ENCODE data around the gene APH1A. TPM values are rescaled to one million over a fixed set of nuclear protein-coding genes. Genes with fewer than 3 reads are reported as not detected.
A peak's percentile ranks its signal among the peaks of the same experiment; 100 is the strongest.
"Not testable (repeated sequence)": the region's sequence is repeated elsewhere in the genome, so short reads cannot be mapped to it uniquely, and the experiment has no call there.

APH1A gene
- polyA plus RNA-seq, 3 donors: 81.4 to 126 (median 106) TPM

GRCh38 chr1:150236614-150237100, 32.2 kb downstream of the APH1A start:
- WGBS, 3 donors: 27 to 31% (median 29%) methylated on average over 10 of the region's 10 CpGs
- H3K27ac ChIP-seq (ENCODE audit: low read depth, low read length): no peak overlapping the region

DNA sequence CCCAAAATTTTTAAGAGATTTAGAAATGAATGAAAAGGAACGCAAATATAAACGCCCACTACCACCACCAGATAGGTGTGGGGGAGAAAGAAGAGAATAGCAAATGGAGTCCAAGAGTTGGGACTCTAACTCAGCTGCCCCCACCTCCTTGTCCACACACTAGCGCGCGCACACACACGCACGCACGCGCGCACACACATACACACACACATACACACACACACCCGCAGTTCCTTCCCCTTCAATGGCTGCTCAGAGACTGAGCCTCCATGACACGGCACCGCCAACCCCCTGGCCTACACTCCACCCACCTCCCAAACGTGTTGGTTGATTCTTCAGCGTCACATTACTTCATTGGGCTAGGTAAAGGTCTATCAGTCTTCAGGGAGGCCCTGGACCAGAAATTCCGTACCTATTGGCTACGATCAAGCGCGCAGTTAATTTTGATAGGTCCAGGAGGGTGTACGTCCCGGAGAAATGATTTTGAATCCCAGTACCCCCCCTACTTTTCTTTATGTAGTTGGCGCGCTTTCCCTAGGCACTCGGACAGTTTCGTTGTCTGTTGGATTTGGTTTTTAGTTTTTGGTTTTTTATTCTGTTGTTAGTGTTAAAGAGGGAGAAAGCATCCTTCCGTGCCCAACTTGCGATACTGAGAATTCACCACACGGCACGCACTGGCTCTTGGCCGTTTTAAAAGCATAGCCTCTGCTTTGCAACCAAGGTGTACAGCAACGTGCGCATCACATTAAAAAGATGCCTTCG, 32.8 kb downstream of the APH1A start, which contains the start of gene ANP32E:
Gene ANP32E (minus strand): TSS at position 261 of the 762 bp plus-strand sequence. CDS start 326 bp downstream, outside the sequence.
- 0 to 1% (median 0%) methylated on average over 33 of the region's 33 CpGs for WGBS, 3 donors
- H3K27ac ChIP-seq (ENCODE audit: low read depth, low read length): peak within 1 kb of the TSS; percentile 88

DNA sequence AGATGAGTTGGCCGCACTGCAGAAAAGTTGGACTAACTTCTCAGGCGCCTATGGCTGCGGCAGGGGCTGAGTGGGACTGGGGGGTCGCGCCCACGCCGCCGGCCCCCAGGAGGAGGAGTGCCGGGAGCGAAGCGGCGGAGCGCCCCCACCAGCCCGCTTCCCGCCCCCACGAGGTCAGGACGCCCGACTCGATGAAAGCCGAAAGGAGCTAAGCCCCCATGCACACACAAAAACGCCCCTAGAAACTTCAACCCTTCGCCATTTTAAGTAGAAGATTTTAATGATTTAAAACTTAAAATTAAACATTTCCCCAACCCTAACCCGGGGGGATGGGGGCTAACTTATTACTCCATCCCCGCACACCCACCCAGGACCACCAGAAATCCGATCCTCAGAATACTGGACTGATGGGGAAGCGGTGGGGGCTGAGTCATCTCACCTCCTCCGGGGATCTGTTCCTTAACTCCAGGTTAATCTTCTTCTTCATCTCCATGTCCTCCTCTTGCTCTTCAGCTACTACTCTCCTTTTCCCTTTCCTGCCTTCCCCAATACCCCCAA, 33.4 kb downstream of the APH1A start:
- H3K27ac ChIP-seq (ENCODE audit: low read depth, low read length): peak overlapping the region; percentile 88
- WGBS, 3 donors: 0 to 1% (median 0%) methylated on average over 24 to 27 of the region's 27 CpGs

DNA sequence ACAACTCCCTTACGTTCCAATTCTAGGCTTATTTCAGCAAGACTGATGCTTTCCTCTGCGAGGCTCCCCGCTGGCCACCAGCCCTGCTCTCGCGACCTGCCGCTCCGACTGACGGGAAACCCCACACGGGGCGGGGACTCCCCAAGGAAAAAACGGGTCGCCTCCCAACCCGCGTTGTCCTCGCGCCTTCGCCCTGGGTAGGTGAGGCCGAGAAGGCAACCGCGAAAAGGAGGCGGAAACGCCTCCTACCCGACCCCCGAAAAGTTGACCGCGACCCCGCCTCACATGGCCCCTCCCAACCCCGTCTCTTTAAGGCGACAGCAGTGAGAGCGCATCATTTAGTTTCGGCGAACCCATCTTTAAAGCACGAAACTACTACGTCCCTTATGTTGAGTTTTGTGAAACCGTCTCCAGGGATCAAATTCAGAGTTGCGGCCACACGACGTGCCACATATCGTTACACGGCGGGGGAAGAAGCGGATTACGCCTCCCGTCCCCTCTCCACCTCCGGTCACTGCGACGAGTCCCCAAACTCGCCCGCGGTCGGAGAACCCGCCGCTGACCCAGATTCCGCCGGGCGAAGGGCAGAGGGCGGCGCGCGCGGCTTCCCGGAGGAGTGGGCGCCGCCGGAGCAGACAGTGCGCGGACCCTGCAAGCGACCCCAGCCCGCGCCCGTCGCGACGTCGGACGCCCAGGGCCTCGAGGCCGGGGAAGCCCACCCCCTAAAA, 34.1 kb downstream of the APH1A start:
- 0 to 1% (median 0%) methylated on average over 73 to 78 of the region's 78 CpGs for WGBS, 3 donors
- H3K27ac ChIP-seq (ENCODE audit: low read depth, low read length): peak overlapping the region; percentile 88

GRCh38 chr1:150234309-150234565, 34.6 kb downstream of the APH1A start:
- 0 to 1% (median 1%) methylated on average over 9 of the region's 9 CpGs for WGBS, 3 donors
- peak overlapping the region; percentile 88 for H3K27ac ChIP-seq (ENCODE audit: low read depth, low read length)

DNA sequence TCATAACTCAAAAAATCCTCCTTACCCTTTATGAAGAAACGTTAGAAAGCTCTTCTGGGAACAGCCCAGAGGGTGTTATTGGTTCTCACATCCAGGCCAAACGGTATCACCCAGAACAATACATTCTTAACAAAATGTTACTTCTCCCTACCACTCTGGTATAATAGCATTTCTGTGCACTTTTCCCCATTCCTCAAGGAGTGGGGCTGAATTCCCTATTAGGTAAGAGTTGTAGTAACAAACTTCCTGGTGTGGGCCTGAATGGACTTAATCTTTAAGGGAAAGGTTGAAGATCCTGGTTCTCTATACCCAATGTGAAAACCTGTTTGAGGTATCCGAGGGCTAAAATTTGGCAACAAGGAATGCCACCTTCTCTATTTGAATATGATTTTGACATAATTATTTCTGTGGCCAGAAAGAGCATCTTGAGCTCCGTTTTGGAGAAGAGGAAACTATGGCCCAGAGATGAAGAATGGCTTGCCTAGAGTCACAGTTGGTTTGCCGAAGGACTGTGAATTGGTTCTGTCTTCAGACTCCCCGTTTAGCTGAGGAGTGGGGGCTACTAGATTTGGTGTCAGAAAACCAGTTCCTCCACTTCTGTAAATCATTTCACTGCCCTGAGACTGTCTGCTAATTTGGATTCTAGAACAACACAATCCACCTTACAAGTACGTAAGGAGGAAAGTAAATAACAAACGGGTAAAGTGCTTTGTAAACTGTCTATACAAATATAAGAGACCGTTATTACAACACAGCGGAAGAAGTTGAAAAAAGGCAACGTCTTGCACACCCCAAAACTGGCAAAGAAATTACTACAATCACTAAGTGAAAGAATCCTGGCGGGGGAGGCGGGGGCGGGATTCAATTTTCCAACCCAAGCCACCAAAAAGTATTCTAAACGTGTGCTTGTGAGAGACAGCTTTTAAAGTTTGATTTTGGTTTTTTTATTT, 35.2 kb downstream of the APH1A start:
- no peak overlapping the region for H3K27ac ChIP-seq (ENCODE audit: low read depth, low read length)
- 10 to 13% (median 10%) methylated on average over 15 of the region's 15 CpGs for WGBS, 3 donors

GRCh38 chr1:150232921-150233320, 35.9 kb downstream of the APH1A start:
- 88 to 92% (median 91%) methylated on average over 10 of the region's 10 CpGs for WGBS, 3 donors
- H3K27ac ChIP-seq (ENCODE audit: low read depth, low read length): not testable (repeated sequence)

DNA sequence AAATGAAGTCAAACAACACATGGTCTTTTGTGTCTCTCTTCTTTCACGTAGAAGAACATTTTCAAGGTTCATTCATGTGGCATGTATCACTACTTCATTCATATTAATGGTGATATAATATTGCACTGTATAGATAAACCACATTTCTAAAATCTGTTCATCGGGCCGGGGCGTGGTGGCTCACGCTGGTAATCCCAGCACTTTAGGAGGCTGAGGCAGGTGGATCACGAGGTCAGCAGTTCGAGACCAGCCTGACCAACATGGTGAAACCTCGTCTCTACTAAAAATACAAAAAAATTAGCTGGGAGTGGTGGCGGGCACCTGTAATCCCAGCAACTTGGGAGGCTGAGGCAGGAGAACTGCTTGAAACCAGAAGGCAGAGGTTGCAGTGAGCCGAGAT, 40.6 kb downstream of the APH1A start:
- WGBS, 3 donors: 96 to 97% (median 96%) methylated on average over 10 of the region's 10 CpGs
- H3K27ac ChIP-seq (ENCODE audit: low read depth, low read length): not testable (repeated sequence)

DNA sequence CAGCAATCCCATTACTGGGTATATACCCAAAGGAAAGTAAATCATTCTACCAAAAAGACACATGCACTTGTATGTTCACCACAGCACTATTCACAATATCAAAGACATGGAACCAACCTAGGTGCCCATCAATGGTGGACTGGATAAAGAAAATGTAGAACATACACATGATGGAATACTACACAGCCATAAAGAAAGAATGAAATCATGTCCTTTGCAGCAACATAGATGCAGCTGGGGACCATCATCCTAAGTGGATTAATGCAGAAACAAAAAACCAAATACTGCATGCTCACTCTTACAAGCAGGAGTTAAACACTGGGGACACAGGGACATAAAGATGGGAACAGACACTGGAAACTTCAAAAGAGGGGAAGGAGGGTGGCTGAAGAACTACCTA, 41.6 kb downstream of the APH1A start:
- H3K27ac ChIP-seq (ENCODE audit: low read depth, low read length): no peak overlapping the region

DNA sequence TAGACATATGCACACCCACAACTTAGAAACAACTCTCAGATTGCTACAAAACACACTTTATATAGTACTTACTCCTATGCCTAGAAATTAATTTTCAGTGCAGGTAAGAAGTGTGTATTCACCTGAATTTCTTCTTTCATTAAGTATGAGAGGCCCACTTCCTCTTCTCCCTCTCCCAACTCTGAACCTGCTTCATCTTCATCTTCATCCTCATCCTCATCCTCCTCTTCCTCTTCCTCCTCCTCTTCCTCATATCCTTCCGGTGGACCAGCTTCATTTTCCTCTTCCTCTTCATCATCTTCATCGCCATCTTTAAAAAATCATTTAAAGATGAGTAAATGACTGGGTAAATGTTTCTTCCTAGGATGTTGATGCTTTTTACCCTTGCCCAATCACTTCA, 42.3 kb downstream of the APH1A start:
- WGBS, 3 donors: 82 to 88% (median 86%) methylated on average over 2 of the region's 2 CpGs
- no peak overlapping the region for H3K27ac ChIP-seq (ENCODE audit: low read depth, low read length)

- 86 to 100% (median 87%) methylated on average over 1 of the region's 1 CpG for WGBS, 3 donors
- no peak overlapping the region for H3K27ac ChIP-seq (ENCODE audit: low read depth, low read length)
These were observed 43.3 kb downstream of the APH1A start for GRCh38 chr1:150225546-150225945.

DNA sequence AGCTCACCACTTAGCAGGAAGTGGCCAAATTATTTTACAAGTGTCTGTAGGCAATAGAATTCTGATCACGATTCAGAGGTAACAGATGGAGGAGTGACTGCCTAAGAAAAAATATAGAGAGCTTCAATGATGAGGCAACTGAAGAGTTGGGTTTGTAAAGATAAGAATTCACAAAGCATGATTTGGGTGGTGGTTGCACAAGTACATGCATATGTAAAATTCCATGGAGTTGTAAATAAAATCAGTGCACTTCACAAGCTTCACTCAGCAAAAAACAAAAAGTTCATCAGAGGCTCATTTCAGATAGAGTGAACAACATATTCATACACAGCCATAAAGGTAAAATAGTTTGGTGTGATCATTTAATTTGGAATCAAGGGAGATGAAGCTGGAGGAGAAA, 43.8 kb downstream of the APH1A start:
- no peak overlapping the region for H3K27ac ChIP-seq (ENCODE audit: low read depth, low read length)
- 80 to 94% (median 85%) methylated on average over 1 of the region's 1 CpG for WGBS, 3 donors

GRCh38 chr1:150221552-150221951, 47.3 kb downstream of the APH1A start:
- H3K27ac ChIP-seq (ENCODE audit: low read depth, low read length): no peak overlapping the region
- WGBS, 3 donors: 95 to 98% (median 95%) methylated on average over 2 of the region's 2 CpGs

- 91 to 95% (median 94%) methylated on average over 6 of the region's 6 CpGs for WGBS, 3 donors
- H3K27ac ChIP-seq (ENCODE audit: low read depth, low read length): not testable (repeated sequence)
These were observed 53.0 kb downstream of the APH1A start for GRCh38 chr1:150215855-150216254.

Other genes with a start within 250 kb of the APH1A start
- gene VPS45, start 201.2 kb downstream of the APH1A start, polyA plus RNA-seq: 10 to 100 TPM in 2 of 3 donors, 1 to 10 TPM in 1; 9.6 to 22.4 (median 21.3) TPM
- gene PLEKHO1, start 119.1 kb downstream of the APH1A start, polyA plus RNA-seq: 10 to 100 TPM in 2 of 3 donors, 1 to 10 TPM in 1; 4.1 to 39.6 (median 29.4) TPM
- gene ANP32E, start 32.9 kb downstream of the APH1A start, polyA plus RNA-seq: 10 to 100 TPM in 2 of 3 donors, 1 to 10 TPM in 1; 6.0 to 33.2 (median 12.9) TPM
- under 1 TPM in 1 of 3 donors, not detected in 2; 0.03 TPM for gene CA14, start 11.2 kb downstream of the APH1A start, polyA plus RNA-seq
- gene C1orf54, start 3.8 kb upstream of the APH1A start, polyA plus RNA-seq: 10 to 100 TPM in 2 of 3 donors, 1 to 10 TPM in 1; 2.2 to 50.5 (median 17.8) TPM
- 1 to 10 TPM; 1.8 to 2.2 (median 1.8) TPM for gene CIART, start 13.5 kb upstream of the APH1A start, polyA plus RNA-seq
- gene MRPS21, start 24.8 kb upstream of the APH1A start, polyA plus RNA-seq: 10 to 100 TPM; 33.0 to 93.9 (median 56.9) TPM
- 10 to 100 TPM; 22.0 to 35.8 (median 31.5) TPM for gene PRPF3, start 52.5 kb upstream of the APH1A start, polyA plus RNA-seq
- gene RPRD2, start 95.1 kb upstream of the APH1A start, polyA plus RNA-seq: 1 to 10 TPM; 6.7 to 8.7 (median 8.2) TPM
- 10 to 100 TPM in 2 of 3 donors, 1 to 10 TPM in 1; 8.9 to 16.9 (median 10.5) TPM for gene TARS2, start 218.4 kb upstream of the APH1A start, polyA plus RNA-seq
- gene ECM1, start 239.1 kb upstream of the APH1A start, polyA plus RNA-seq: 10 to 100 TPM in 2 of 3 donors, 1 to 10 TPM in 1; 2.7 to 10.8 (median 10.1) TPM
- gene FALEC, start 246.7 kb upstream of the APH1A start, polyA plus RNA-seq: under 1 TPM in 2 of 3 donors, not detected in 1; 0.15 to 0.18 TPM